ENCODE results near the gene MED4.

The MED4 gene

DNA sequence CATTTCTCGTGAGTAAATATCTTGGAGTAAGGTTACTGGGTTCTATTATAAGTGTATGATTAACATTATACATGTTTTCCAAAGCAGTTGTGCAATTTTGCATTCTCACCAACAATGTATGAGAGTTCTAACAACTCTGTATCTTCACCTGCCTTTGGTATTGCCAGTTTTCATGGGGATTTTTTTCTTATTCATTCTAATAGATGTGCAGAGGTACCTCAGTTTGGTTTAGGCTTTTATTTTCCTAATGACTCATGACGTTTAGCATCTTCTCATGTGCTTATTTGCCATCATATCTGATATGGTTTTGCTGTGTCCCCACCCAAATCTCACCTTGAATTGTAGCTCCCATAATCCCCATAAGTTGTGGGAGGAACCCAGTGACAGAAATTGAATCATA is 65.0 kb downstream of the MED4 start:
- peaks cover 26% of the 10 kb centered on the region for H3K36me3 Mint-ChIP-seq
- H3K27me3 Mint-ChIP-seq, result no peaks in the 10 kb centered on the region
- no peaks in the 10 kb centered on the region for H3K9me3 Mint-ChIP-seq (ENCODE audit: low read depth)
- no peak overlapping the region for H3K27ac Mint-ChIP-seq
- peaks cover 8% of the 10 kb centered on the region for H3K4me1 Mint-ChIP-seq (ENCODE audit: low read depth)
- no peak overlapping the region for H3K4me3 Mint-ChIP-seq

DNA sequence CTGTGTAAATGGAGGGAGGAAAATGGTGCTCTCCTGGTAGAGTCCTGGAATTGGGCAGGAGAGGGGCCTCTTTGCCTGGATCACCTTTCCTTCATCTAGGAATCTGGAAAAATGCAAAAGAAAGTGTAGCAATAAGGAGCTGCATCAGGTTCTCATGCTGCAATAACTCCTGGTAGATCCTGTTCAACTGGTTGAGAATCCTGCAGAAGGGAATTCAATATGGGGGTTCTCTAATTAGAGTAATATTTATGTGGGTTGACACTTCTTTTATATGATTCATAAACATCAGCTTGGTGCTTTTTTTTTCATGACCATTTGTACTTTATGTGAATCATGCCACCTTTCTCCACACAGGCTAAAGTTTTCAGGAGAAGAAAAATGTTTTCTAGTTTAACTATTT is 66.8 kb downstream of the MED4 start:
- Mint-ChIP-seq H3K27ac (no peak overlapping the region), H3K4me1 (ENCODE audit: low read depth) (no peaks in the 10 kb centered on the region), H3K27me3 (no peaks in the 10 kb centered on the region), H3K4me3 (no peak overlapping the region), H3K9me3 (ENCODE audit: low read depth) (no peaks in the 10 kb centered on the region), H3K36me3 (peaks cover 23% of the 10 kb centered on the region)

All from activated naive CD8-positive, alpha-beta T cell (primary cell).